HCT116 (cell line): ENCODE data around the gene PRPF18. TPM values are rescaled to one million over a fixed set of nuclear protein-coding genes. Genes with fewer than 3 reads are reported as not detected.
A peak's percentile ranks its signal among the peaks of the same experiment; 100 is the strongest.

Source experiments
- ATAC-seq: fragments of 200-7000 bp; cut with Tn5 transposase; 2 replicates; pipeline ENCODE4 v1.9.1; 2020; ENCODE audit warnings: mild to moderate bottlenecking, moderate library complexity
- Bru-seq: library from RNA; stranded (reverse); fragments of 400-500 nt; gene quantifications from one replicate; lab custom pipeline; 2021; lab: Mats Ljungman, UMichigan
- BruChase-seq, 2 experiments: library from RNA; stranded (reverse); fragments of 400-500 nt; gene quantifications; one replicate each; lab custom pipeline; 2021; lab: Mats Ljungman, UMichigan
- BruUV-seq: library from RNA; stranded (reverse); fragments of 400-500 nt; replicated peaks from 2 replicates; lab custom pipeline; 2021; lab: Mats Ljungman, UMichigan
- CTCF ChIA-PET: fragments of 300-600 bp; sonication (Branson Sonifier 250); formaldehyde crosslinking; loops from one replicate; lab custom pipeline; 2021; ENCODE audit warnings: antibody characterized with exemption; lab: Charles Lee
- POLR2A ChIA-PET: fragments of 300-600, 350-600 bp; sonication (Branson Sonifier 250); formaldehyde crosslinking; loops from one replicate; lab custom pipeline; 2021; ENCODE audit warnings: antibody characterized with exemption; lab: Charles Lee
- RAD21 ChIA-PET, 2 experiments: fragments of 300-600 bp; sonication (Branson Sonifier 250); formaldehyde crosslinking; loops; one replicate each; lab custom pipeline; 2023; ENCODE audit warnings: low total read pairs in 2 of 2; ENCODE audit not compliant: uncharacterized antibody in 2 of 2, unreplicated experiment in 2 of 2, low non-redundant PET in 1 of 2; lab: Charles Lee
- DNase-seq: peaks from one replicate; pipeline ENCODE4 v3.0.0-alpha.2; 2010; ENCODE audit warnings: low read depth, low spot score
- H2AFZ ChIP-seq: fragments of 200-600 bp; shearing (Covaris generic), sonication (generic); 2 replicates; pipeline ENCODE4 v1.6.1; 2017; ENCODE audit warnings: low read depth, mixed run types, mixed read lengths, antibody characterized with exemption, low read length; ENCODE audit not compliant: poor library complexity, severe bottlenecking
- H3K27ac ChIP-seq: 2 replicates; pipeline ENCODE4 v1.5.1; 2012; ENCODE audit warnings: low read depth, low read length
- H3K27me3 ChIP-seq: fragments of 200-600 bp; sonication (generic); 2 replicates; pipeline ENCODE4 v1.6.1; 2016; ENCODE audit warnings: mixed run types, low read length, mixed read lengths; ENCODE audit not compliant: insufficient read depth
- H3K36me3 ChIP-seq, 2 experiments: fragments of 200-500 bp in 1 of 2; fragments of 200-600 bp in 1 of 2; sonication (Bioruptor generic) in 1 of 2; sonication (generic) in 1 of 2; 2 replicates each; pipeline versions ENCODE4 v1.5.1 to v1.6.1; 2014 to 2016; ENCODE audit warnings: low read length in 2 of 2, inconsistent platforms in 1 of 2, mixed read lengths in 1 of 2, mixed run types in 1 of 2; ENCODE audit not compliant: insufficient read depth in 2 of 2, control insufficient read depth in 1 of 2
- H3K4me1 ChIP-seq, 2 experiments: fragments of 200-600 bp in 1 of 2; sonication (generic) in 1 of 2; 2 replicates each; pipeline versions ENCODE4 v1.5.1 to v1.6.1; 2012 to 2017; ENCODE audit warnings: low read length in 2 of 2, inconsistent platforms in 1 of 2, mild to moderate bottlenecking in 1 of 2, mixed read lengths in 1 of 2, mixed run types in 1 of 2, moderate library complexity in 1 of 2; ENCODE audit not compliant: insufficient read depth in 2 of 2, control insufficient read depth in 1 of 2
- H3K4me2 ChIP-seq: fragments of 200-600 bp; sonication (generic); 2 replicates; pipeline ENCODE4 v1.6.1; 2017; ENCODE audit warnings: mixed run types, low read length, mixed read lengths
- H3K4me3 ChIP-seq, 2 experiments: fragments of 200-600 bp in 1 of 2; sonication (generic) in 1 of 2; replicated peaks in 1 of 2; 2 replicates each; pipeline ENCODE4 v1.5.1; 2011 to 2016; ENCODE audit warnings: low read length in 2 of 2, control low read depth in 1 of 2, low read depth in 1 of 2, mild to moderate bottlenecking in 1 of 2, mixed read lengths in 1 of 2, mixed run types in 1 of 2
- H3K79me2 ChIP-seq: fragments of 200-600 bp; sonication (generic); 2 replicates; pipeline ENCODE4 v1.6.1; 2017; ENCODE audit warnings: mild to moderate bottlenecking, mixed run types, low read length, moderate library complexity, mixed read lengths; ENCODE audit not compliant: insufficient read depth
- H3K9ac ChIP-seq: fragments of 200-600 bp; sonication (generic); 2 replicates; pipeline ENCODE4 v1.6.1; 2016; ENCODE audit warnings: low read length, mixed read lengths
- H3K9me2 ChIP-seq: fragments of 200-600 bp; sonication (generic), shearing (Covaris generic); 2 replicates; pipeline ENCODE4 v1.6.1; 2017; ENCODE audit warnings: mixed run types, mild to moderate bottlenecking, moderate library complexity; ENCODE audit not compliant: insufficient read depth
- H3K9me3 ChIP-seq, 2 experiments: fragments of 200-500 bp in 1 of 2; fragments of 200-600 bp in 1 of 2; sonication (Bioruptor generic) in 1 of 2; sonication (generic) in 1 of 2; 2 replicates each; pipeline ENCODE4 v1.6.1; 2014 to 2017; ENCODE audit warnings: low read length in 2 of 2, mixed read lengths in 2 of 2, inconsistent platforms in 1 of 2, low read depth in 1 of 2, mild to moderate bottlenecking in 1 of 2, mixed run types in 1 of 2, moderate library complexity in 1 of 2; ENCODE audit not compliant: control insufficient read depth in 1 of 2, insufficient read depth in 1 of 2
- H4K20me1 ChIP-seq: fragments of 200-600 bp; sonication (generic), shearing (Covaris generic); 2 replicates; pipeline ENCODE4 v1.6.1; 2017; ENCODE audit warnings: mixed run types, mild to moderate bottlenecking, moderate library complexity; ENCODE audit not compliant: insufficient read depth
- ATF3 ChIP-seq: IDR thresholded peaks from 2 replicates; pipeline ENCODE4 v1.6.1; 2012
- CBX3 ChIP-seq: IDR thresholded peaks from 2 replicates; pipeline ENCODE4 v1.6.1; 2012; ENCODE audit warnings: low read depth
- CEBPB ChIP-seq: IDR thresholded peaks from 2 replicates; pipeline ENCODE4 v1.6.1; 2012; ENCODE audit warnings: low read depth
- CTCF ChIP-seq, 3 experiments: fragments of 200-600 bp in 1 of 3; sonication (generic) in 1 of 3; IDR thresholded peaks in 2 of 3; conservative IDR thresholded peaks in 1 of 3; 2 replicates each; pipeline ENCODE4 v1.5.1; 2012 to 2017; ENCODE audit warnings: low read depth in 2 of 3, low read length in 2 of 3, antibody characterized with exemption in 1 of 3, borderline replicate concordance in 1 of 3, control low read depth in 1 of 3, mild to moderate bottlenecking in 1 of 3, mixed read lengths in 1 of 3, mixed run types in 1 of 3, moderate library complexity in 1 of 3; ENCODE audit not compliant: insufficient read depth in 1 of 3
- EGR1 ChIP-seq: IDR thresholded peaks from 2 replicates; pipeline ENCODE4 v1.6.1; 2012; ENCODE audit warnings: low read depth
- EZH2 ChIP-seq: fragments of 200-600 bp; sonication (generic); IDR thresholded peaks from 2 replicates; pipeline ENCODE4 v1.6.1; 2017; ENCODE audit warnings: antibody characterized with exemption, mixed run types
- EZH2phosphoT487 ChIP-seq: fragments of 200-600 bp; IDR thresholded peaks from 2 replicates; pipeline ENCODE4 v1.6.1; 2018; ENCODE audit warnings: antibody characterized with exemption, borderline replicate concordance
- FOSL1 ChIP-seq: IDR thresholded peaks from 2 replicates; pipeline ENCODE4 v1.6.1; 2012; ENCODE audit warnings: low read depth
- JUND ChIP-seq: IDR thresholded peaks from 2 replicates; pipeline ENCODE4 v1.6.1; 2012
- MAX ChIP-seq: IDR thresholded peaks from 2 replicates; pipeline ENCODE4 v1.6.1; 2012
- POLR2A ChIP-seq: IDR thresholded peaks from 2 replicates; pipeline ENCODE4 v1.7.0; 2011; ENCODE audit warnings: borderline replicate concordance; ENCODE audit not compliant: insufficient read depth, insufficient read length; ENCODE audit errors: extremely low read depth
- POLR2AphosphoS5 ChIP-seq: IDR thresholded peaks from 2 replicates; pipeline ENCODE4 v1.6.1; 2011; ENCODE audit warnings: mild to moderate bottlenecking, low read depth, low read length, moderate library complexity
- RAD21 ChIP-seq: IDR thresholded peaks from 2 replicates; pipeline ENCODE4 v1.6.1; 2012; ENCODE audit warnings: low read depth, mild to moderate bottlenecking
- SIN3A ChIP-seq: IDR thresholded peaks from 2 replicates; pipeline ENCODE4 v1.6.1; 2012; ENCODE audit warnings: low read depth
- SP1 ChIP-seq: IDR thresholded peaks from 2 replicates; pipeline ENCODE4 v1.6.1; 2012; ENCODE audit warnings: low read depth
- TCF7L2 ChIP-seq: IDR thresholded peaks from 2 replicates; pipeline ENCODE4 v1.7.0; 2011; ENCODE audit warnings: borderline replicate concordance, inconsistent platforms; ENCODE audit not compliant: insufficient read depth, insufficient read length; ENCODE audit errors: extremely low read depth
- YY1 ChIP-seq: IDR thresholded peaks from 2 replicates; pipeline ENCODE4 v1.6.1; 2011; ENCODE audit warnings: low read length, low read depth, moderate library complexity, mild to moderate bottlenecking; ENCODE audit not compliant: insufficient replicate concordance; ENCODE audit errors: extremely low read depth
- ZBTB33 ChIP-seq: IDR thresholded peaks from 2 replicates; pipeline ENCODE4 v1.6.1; 2011; ENCODE audit warnings: mild to moderate bottlenecking, low read length, moderate library complexity; ENCODE audit not compliant: insufficient replicate concordance; ENCODE audit errors: extremely low read depth
- ZFX ChIP-seq: fragments of 450-650 bp; IDR thresholded peaks from 2 replicates; pipeline ENCODE4 v1.6.1; 2017
- ZNF274 ChIP-seq: fragments of 200-500 bp; sonication (Bioruptor generic); IDR thresholded peaks from 2 replicates; pipeline ENCODE4 v1.6.1; 2014; ENCODE audit warnings: mild to moderate bottlenecking, low read depth, low read length, inconsistent platforms
- intact Hi-C: fragments of 100-400 bp; cut with micrococcal nuclease; formaldehyde crosslinking; loops from 2 replicates; pipeline ENCODE4 v1.10.0; 2022
- long read RNA-seq: library from polyadenylated mRNA; unstranded; transcript quantifications from one replicate; pipeline ENCODE4 v2.0.0, GENCODE V29; 2021; ENCODE audit not compliant: unreplicated experiment
- polyA plus RNA-seq: library from polyadenylated mRNA; unstranded; fragments of >200 nt; gene quantifications from 2 replicates; pipeline ENCODE4 v1.2.1, GENCODE V29; 2012; ENCODE audit warnings: missing spikeins
- total RNA-seq: library from RNA; stranded (reverse); gene quantifications from one replicate; pipeline ENCODE4 v1.2.1, GENCODE V29; 2021; ENCODE audit not compliant: unreplicated experiment

PRPF18 gene
- total RNA-seq (16.2 TPM), Bru-seq, nascent RNA (percentile 73 among the genes with signal in this experiment), BruChase-seq, experiment 1, labeled RNA remaining after a 6-hour chase (percentile 70 among the genes with signal in this experiment), BruChase-seq, experiment 2, labeled RNA remaining after a 2-hour chase (percentile 60 among the genes with signal in this experiment)
- 5.9 and 9.3 TPM in 2 replicates for polyA plus RNA-seq
- long read RNA-seq, transcript PRPF18-202 (10 exons, 1,717 nt), result major isoform, 21 of 28 reads
- long read RNA-seq, partial matches to known transcripts, result 4 of 28 reads
- long read RNA-seq, other reads (novel, unspliced or antisense), result 3 of 28 reads

GRCh38 chr10:13586676-13587355, at the start of gene PRPF18:
Gene PRPF18, plus strand, starts transcription at chr10:13586965. Its CDS starts 122 bp downstream, at chr10:13587087.
- RAD21 ChIA-PET, result interaction anchor here in 1 of 2 experiments (0.9 kb wide), 1 partner anchor 215 kb away, joined by 3 read pairs; no protein-coding TSS in a partner anchor
- Histone ChIP-seq H3K4me3 (peak within 1 kb of the TSS; percentile 98 to 99), H3K9ac (peak within 1 kb of the TSS; percentile 73), H3K27ac (peak within 1 kb of the TSS; percentile 12; the same call in 1 of the 2 replicates), H3K9me2 (no peaks in the 10 kb centered on the region), H3K4me1 (peaks cover 2 to 13% of the 10 kb centered on the region in 2 experiments; a peak in 3 of 4 replicates), H3K27me3 (no peaks in the 10 kb centered on the region), H2AFZ (peak within 1 kb of the TSS; percentile 100), H3K9me3 (no peaks in the 10 kb centered on the region), H3K4me2 (peak within 1 kb of the TSS; percentile 92), H3K36me3 (no peaks in the 10 kb centered on the region), H4K20me1 (no peaks in the 10 kb centered on the region), H3K79me2 (peaks cover 31% of the 10 kb centered on the region)
- peak; percentile 99 for ATAC-seq
- intact Hi-C loops, result loop anchor here (1.0 kb wide), 1 partner anchor 215 kb away; no protein-coding TSS in a partner anchor
- POLR2A ChIA-PET, result interaction anchor here (0.8 kb wide), 1 partner anchor 215 kb away, joined by 3 read pairs; no protein-coding TSS in a partner anchor
- peak; percentile 92 for DNase-seq
- no TSS peak for BruUV-seq
- CTCF ChIA-PET, result interaction anchor here (1.1 to 2.2 kb wide), 3 partner anchors 50 to 215 kb away, joined by 3 to 17 read pairs (median 6); no protein-coding TSS in a partner anchor
- TF ChIP-seq ATF3, result no peak
- TF ChIP-seq ZFX, result no peak
- peak; percentile 91 for TF ChIP-seq CBX3
- TF ChIP-seq EZH2phosphoT487, result no peak
- TF ChIP-seq RAD21, result peak; percentile 48
- peak; percentile 74 for TF ChIP-seq YY1
- peak; percentile 7; the same call in 1 of the 2 replicates for TF ChIP-seq JUND
- TF ChIP-seq EZH2, result no peak
- peak; percentile 68 to 95 (median 95) for TF ChIP-seq CTCF (IDR thresholded peaks at IDR 0.05 in 2 of 3, conservative IDR thresholded peaks at IDR 0.05 in 1 of 3; ENCODE audit: borderline replicate concordance in 1 of 3, insufficient read depth in 1 of 3, low read depth in 2 of 3, low read length in 2 of 3)
- TF ChIP-seq ZNF274, result no peak
- no peak for TF ChIP-seq CEBPB
- TF ChIP-seq POLR2A, result peak; percentile 58
- TF ChIP-seq TCF7L2, result peak; percentile 68
- peak; percentile 55; the same call in 1 of the 2 replicates for TF ChIP-seq SIN3A
- TF ChIP-seq ZBTB33, result no peak
- no peak for TF ChIP-seq EGR1
- peak; percentile 88 for TF ChIP-seq POLR2AphosphoS5
- TF ChIP-seq FOSL1, result no peak
- TF ChIP-seq SP1, result 0 out of 2 replicates have a peak, but pooled peaks have one; percentile 22
- TF ChIP-seq MAX, result peak; percentile 80
